GM12892 (cell line): ENCODE data around the gene CERS6.

Experiments used
- POLR2A ChIP-seq: IDR thresholded peaks from 2 replicates; pipeline ENCODE4 v1.6.1; 2011; ENCODE audit warnings: low read depth, low read length, control low read depth
- POLR2AphosphoS5 ChIP-seq: IDR thresholded peaks from 2 replicates; pipeline ENCODE4 v1.6.1; 2011; ENCODE audit warnings: low read depth, low read length, control low read depth

DNA sequence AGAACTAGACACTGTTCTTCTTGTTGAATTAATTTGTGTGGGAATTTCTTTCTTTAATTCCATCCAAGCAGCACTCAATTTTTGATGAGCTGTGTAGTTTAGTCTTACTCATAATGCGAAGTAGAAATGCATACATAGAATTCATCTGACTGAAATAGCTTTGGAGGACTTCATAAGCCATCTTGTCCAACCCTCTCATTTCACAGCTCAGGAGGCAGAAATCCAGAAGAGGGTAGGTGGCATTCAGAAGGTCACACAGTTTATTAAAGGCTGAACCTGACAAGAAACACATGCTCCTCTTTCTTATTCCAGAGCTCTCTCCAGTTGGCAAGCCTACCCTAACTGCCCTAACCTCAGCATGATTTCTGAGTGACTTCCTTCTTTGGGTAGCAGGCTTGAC, 177.1 kb downstream of the CERS6 start:
- TF ChIP-seq POLR2A, result no peak
- TF ChIP-seq POLR2AphosphoS5, result no peak
